Endothelial cell of hepatic sinusoid (primary cell): ENCODE results near the gene NECAP2.
"Not testable (repeated sequence)": the region's sequence is repeated elsewhere in the genome, so short reads cannot be mapped to it uniquely, and the experiment has no call there.

Experiments used
- in situ Hi-C: cut with HindIII; loops from 2 replicates; pipeline ENCODE4 v1.10.0; 2017; ENCODE audit warnings: low sequenced_read_pairs

The NECAP2 gene

DNA sequence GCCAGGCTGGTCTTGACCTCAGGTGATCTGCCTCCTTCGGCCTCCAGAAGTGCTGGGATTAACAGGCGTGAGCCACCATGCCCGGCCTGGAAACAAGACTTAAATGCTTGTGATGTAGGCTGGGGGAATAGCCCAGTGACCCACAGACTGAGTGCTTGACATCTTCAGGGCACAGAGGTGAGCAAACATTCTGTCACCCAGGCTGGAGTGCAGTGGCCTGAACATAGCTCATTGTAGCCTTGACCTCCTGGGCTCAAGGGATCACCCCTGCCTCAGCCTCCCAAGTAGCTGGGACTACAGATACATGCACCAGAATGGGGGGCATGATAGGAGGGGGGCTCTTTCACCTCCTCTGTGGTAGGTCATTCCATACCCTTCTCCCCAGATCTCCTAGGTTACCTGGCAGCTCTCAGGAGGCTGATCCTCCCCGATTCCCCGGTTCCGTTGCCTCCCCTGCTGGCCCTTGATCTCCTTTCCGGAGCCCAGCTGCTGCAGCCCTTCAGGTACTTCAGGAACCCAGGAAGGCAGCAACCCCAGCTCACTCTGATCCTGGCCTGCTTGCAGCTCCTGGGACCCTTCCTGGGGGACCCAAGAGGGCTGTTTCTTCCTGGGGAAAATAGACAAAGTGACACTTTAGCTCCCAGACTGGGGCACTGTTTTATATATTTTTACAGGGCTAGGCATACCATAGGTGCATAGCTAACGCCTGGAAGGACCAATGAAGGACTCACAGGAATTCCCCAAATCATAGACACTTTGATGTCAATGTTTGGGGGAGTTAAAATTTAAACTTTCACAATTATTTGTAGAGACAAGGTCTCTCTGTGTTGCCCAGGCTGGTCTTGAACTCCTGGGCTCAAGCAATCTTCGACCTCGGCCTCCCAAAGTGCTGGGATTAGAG, 15.1 kb upstream of the NECAP2 start:
- in situ Hi-C loops: no loop called here

DNA sequence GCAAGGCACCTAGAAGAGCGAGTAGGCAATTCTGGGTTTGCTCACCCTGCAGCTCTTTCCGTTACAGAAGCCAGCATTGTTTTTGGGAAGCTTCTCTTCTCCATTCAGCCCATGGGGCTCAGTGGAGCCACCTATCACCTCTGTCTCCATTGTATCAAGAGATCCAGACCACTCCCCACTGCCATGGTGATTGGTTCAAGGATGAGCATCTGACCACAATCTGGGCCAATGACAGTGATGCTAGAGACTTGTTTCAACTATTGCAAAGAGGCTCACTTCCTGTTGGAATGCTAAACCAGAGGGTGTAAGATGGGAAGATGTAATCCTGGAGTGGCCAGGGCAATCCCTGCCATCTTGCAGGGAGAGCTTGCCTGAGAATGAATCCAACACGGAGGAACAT, 9.9 kb upstream of the NECAP2 start:
- in situ Hi-C loops: loop anchor here (5.0 kb wide), 1 partner anchor 38 kb away; no protein-coding TSS in a partner anchor

DNA sequence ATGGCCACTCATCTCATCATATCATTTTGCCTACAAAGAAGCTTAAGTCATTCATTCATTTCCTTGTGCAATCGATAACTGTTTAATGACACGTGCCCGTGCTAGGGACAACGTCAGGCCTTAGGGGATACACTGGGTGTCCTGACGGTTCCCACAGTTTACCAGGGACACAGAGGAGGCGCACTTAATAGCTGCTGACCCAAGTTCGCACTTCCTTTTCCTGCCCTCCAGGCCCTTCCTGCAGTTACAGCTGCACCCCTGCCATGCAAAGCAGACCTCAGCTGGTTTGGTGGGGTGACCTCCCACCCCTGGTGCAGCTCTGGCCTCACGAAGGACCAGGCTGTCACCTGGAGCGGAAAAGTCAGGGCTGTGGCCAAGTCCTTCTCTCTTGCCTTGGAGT, 7.5 kb upstream of the NECAP2 start:
- in situ Hi-C loops: loop anchor here (5.0 kb wide), 1 partner anchor 41 kb away; no protein-coding TSS in a partner anchor

DNA sequence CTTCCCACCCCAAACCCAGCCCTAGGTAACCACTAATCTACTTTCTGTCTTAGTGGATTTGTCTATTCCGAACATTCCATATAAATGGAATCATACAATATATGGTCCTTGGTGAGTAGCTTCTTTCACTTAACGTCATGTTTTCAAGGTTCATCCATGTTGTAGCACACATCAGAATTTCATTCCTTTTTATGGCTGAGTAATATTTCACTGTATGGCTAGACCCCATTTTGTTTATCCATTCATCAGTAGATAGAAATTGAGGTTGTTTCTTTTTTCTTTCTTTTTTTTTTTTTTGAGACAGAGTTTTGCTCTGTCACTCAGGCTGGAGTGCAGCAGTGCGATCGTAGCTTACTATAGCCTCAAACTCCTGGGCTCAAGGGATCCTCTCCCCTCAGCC, 6.5 kb upstream of the NECAP2 start:
- in situ Hi-C loops: loop anchor here (5.0 kb wide), 1 partner anchor 42 kb away; no protein-coding TSS in a partner anchor

DNA sequence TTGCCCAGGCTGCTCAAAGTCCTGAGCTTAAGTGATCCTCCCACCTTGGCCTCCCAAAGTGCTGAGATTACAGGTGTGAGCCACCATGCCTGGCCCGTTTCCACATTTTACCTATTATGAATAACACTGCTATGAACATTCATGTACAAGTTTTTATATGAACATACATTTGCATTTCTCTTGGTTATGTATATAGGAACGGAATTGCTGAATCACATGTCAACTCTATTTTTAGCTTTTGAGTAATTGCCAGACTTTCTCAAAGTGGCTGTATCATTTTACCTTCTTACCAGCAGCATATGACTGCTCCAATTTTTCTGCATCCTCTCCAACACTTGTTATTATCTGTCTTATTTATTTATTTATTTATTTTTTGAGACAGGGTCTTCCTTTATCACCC, 6.0 kb upstream of the NECAP2 start:
- in situ Hi-C loops: loop anchor here (5.0 kb wide), 1 partner anchor 42 kb away; no protein-coding TSS in a partner anchor

DNA sequence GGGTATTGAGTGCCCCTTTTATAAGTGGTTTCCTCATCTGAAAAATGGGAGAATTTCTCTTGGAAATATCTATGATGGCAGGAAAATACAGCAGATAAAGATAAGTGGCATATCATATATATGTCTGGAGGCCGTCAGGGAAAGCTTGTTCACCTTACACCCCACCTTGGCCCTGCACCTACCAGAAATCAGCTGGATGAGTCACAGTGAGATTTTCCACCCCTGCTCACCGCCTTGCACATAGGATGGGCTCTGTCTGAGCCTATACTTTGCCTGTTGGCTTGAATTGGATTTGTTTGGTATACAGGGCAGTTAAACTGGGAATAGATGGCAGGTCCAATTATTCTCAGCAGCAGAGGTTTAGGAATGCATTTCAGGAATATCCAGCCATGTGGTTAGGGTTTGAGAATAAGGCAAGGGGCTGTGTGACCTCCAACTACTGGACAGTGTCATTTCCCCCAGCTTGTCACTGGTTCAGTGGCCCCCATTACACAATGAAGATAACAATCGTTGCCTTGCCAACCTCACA, 3.5 kb upstream of the NECAP2 start, which contains the start of gene SPATA21:
SPATA21 (minus strand) TSS at position 479 of the 529 bp plus-strand sequence. CDS start 6,053 bp downstream, outside the sequence.
- in situ Hi-C loops: no loop called here

DNA sequence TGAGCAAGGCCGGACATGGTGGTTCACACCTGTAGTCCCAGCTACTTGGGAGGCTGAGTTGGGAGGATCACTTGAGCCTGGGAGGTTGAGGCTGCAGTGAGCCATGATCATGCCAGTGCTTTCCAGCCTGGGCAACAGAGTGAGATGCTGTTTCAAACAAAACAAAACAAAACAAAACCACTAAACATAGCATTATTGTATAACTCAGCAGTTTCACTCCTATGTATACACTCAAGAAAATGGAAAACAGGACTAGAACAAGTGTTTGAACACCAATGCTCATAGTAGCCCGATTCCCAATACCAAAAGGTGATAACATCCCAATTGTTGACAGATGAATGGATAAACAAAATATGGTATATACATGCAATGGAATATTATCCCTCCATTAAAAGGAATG, 2.0 kb upstream of the NECAP2 start:
- in situ Hi-C loops: no loop called here

DNA sequence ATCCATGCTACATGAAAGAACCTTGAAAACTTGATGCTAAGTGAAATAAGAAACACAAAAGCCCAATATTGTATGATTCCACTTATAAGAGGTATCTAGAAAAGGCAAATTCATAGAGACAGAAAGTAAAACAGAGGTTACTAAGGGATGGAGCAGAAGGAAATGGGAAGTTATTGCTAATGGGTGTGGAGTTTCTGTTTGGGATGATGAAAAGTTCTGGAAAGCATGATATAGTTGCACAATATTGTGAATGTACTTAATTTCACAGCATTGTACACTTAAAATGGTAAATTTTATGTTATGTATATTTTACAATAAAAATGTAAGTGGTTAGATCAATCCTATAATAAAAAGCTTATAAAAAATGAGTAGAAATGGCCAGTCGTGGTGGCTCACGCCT, 1.6 kb upstream of the NECAP2 start:
- in situ Hi-C loops: no loop called here

DNA sequence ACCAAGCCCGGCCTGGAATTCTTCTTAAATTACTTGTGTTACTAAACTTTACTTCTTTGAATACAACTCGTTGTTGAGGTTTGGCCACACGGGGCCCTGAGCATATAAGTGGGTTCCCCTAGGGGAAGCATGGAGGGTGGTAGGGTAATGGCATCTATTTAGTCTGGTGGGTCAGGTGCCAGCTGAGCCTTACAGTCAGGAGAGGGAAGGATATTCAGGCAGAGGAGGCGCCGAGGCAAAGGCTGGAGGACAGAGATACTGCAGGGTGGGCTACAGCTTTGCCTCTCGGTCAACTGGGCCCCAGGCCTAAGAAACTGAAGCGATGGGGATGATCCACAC, 424 bp upstream of the NECAP2 start:
- in situ Hi-C loops: no loop called here

DNA sequence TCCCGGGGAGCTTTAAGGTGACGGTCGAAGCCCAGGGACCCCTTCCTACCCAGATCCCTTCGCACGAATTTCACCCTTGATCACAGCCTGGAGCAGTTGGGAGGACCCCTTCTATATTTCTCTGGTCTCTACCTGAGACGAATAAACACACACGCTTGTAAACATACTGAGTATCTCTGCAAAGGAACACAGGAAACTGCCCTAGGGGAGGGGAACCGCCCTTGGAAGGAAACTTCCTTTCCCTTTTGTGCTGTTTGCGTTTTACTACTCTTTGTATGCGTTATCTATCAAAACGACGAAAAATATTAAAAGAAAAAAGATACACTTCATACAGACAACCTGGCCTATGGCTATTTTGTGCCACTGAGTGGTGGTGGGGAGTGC, 750 bp downstream of the NECAP2 start:
- in situ Hi-C loops: no loop called here

DNA sequence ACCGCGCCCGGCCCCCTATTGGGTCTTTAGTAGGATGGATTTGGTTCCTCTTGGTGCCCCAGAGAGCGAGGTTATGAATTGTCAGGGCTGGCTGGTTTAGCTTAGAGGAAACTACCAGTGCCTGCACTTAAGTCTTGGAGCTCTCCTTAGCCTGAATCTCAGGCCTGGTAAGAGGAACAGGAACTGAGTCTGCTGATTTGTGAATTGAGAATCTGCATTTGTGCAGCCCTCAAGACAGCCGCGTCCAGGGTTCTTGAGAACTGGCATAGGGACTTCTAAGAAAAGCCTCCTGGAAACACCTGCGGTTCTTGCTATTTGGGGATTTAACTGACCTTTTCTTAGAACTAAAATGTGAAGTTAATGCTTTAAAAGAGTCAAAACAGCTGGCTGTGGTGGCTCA, 1.7 kb downstream of the NECAP2 start:
- in situ Hi-C loops: no loop called here

DNA sequence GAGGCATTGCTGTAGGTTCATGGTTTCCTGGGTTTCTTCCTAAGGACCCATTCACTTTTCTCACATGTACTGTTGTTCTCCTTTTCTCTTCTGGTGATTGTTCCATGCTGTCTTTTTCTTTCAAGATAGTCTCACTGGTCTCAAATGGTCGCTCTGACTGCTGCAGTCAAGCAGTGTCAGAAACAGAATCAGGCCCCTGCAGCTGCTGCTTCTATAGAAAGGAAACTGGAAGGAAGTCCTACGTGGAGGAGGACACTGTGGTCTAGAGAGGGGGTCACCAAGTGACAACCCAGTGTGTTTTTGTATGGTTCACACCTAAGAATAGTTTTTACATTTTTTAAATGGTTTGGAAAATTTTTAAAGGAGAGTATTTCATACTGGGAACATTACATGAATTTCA, 2.4 kb downstream of the NECAP2 start:
- in situ Hi-C loops: no loop called here

DNA sequence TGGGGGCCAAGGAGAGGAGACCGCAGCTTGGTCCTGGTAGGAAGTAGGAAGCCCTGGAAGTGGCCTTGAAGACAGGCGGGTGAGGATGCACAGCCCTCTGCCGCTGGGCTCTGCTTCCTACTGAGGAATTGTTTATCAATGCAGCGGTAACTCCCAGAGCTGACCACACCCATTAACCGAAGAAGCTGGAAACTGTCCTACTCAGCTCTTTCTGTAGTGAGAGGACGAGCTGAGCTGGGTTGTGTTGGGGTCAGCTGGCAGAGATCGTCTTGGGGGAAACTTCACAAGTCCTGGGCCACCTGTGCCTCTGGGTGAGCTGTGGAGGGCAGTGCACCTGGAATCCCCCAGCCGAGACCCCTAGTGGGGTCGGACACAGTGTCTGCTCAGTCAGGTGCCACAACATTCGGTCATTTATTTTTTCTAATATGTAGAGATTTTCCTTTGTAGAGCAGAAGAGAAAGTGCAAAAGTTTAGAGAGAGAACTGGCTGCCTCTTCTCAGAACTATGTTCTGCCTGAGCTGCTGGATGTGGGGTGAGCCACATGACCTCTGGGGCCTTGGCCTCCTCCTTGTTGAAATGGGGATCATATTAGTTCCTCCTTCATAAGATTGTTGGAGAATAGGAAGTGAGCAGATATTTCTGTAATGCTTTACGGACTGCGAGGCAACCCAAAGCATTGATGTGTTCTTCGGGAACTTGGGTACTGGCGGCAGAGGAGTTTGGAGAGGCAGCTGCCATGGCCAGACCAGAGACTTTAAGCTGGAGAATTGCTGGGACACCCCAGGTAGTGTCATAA, 3.6 kb downstream of the NECAP2 start:
- in situ Hi-C loops: no loop called here

DNA sequence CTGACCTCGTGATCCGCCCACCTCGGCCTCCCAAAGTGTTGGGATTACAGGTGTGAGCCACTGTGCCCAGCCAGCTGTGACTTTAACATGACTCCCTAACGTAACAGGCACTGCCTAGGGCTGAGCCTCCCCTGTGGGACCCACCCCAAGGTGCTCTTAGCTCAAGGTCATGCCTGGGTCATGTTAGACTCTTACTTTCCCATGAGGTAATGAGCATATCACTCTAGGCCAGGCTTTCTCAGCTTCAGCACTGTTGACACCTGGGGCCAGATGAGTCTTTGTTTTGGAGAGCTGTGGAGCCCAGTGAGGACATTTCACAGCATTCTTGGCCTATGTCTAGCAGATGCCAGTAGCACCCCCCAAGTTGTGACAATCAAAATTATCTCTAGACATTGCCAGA, 4.5 kb downstream of the NECAP2 start:
- in situ Hi-C loops: no loop called here

DNA sequence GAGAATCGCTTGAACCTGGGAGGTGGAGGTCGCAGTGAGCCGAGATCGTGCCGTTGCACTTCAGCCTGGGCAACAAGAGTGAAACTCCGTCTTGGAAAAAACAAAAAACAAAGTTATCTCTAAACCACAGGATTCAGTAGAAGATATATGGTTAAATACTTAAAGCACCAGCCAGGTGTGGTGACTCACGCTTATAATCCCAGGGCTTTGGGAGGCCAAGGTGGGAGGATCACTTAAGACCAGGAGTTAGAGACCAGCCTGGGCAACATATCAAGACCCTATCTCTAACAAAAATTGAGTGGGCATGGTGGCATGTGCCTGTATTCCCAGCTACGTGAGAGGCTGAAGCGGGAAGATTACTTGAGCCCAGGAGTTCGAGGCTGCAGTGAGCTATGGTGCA, 5.6 kb downstream of the NECAP2 start:
- in situ Hi-C loops: no loop called here

DNA sequence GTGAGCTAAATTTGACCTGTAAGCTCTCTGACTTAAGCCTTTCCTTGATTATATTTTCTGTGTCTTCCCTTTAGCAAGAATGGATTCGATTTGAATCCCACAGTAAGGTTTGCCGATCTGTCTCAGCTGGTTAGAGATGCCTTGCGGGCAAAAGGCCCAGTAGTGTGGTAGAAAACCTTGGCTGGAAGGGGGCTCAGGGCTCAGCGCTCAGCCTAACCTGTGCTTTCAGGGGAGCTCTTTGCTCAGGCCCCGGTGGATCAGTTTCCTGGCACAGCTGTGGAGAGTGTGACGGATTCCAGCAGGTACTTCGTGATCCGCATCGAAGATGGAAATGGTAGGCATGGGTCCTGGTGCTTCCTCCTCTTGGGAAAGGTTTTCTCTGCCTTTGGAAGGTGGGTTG, 7.1 kb downstream of the NECAP2 start:
- in situ Hi-C loops: no loop called here

DNA sequence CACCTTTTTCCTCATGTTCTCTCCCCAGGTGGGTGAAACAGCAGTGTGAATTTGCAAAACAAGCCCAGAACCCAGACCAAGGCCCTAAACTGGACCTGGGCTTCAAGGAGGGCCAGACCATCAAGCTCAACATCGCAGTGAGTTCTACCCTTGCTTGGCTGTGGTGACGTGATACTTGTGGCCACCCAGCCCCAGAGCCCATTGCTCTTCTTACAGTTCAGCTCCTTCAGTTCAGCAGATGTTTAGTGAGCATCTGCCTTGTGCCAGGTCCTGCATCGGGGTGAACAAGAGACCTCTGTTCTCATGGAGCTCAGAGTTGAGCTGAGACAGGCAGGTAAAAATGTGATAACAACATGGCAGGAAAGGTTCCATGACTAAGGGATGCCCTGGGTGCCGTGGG, 8.5 kb downstream of the NECAP2 start:
- in situ Hi-C loops: no loop called here

DNA sequence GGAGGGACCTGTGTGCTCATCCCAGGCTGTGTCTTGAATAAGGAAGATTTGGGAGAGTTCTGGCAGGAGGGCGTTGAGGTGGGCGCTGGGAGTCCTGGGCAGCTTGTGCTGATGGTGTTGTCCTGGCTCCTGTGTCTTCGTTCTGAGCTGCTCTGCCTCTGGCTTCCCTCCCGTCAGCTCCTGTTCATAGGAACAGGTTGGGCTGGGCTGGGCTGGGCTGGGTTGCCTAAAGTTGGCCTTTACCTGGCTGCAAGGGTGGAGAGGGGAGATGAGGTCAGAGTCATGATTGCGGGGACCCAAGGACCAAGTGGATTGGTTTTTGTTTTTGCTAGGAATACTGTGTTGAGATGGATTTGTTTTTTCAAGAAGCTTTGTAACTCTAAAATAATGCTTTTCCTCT, 9.1 kb downstream of the NECAP2 start:
- in situ Hi-C loops: no loop called here

DNA sequence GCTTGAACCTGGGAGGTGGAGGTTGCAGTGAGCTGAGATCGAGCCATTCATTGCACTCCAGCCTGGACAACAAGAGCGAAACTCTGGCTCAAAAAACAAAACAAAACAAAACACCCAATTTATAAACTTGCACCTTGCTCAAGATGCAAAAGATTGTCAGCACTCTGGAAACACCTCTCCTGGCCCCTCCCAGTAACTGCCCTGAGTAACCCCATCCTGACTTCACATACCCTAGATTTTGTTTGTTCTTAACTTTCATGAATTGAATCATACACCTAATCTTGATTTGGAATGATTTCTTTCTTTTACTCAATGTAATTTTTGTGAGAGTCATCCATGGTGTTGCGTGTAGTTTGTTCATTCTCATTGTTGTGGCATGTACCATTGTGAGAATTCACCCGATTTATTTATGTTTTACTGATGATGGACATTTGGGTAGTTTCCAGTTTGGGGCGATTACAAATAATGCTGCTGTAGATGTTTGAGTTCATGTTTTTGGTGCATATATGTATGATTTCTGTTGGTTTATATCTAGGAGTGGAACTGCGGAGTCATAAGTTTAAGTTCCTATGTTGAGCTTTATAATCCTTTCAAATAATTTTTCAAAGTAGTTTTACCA, 10.4 kb downstream of the NECAP2 start:
- in situ Hi-C loops: no loop called here

DNA sequence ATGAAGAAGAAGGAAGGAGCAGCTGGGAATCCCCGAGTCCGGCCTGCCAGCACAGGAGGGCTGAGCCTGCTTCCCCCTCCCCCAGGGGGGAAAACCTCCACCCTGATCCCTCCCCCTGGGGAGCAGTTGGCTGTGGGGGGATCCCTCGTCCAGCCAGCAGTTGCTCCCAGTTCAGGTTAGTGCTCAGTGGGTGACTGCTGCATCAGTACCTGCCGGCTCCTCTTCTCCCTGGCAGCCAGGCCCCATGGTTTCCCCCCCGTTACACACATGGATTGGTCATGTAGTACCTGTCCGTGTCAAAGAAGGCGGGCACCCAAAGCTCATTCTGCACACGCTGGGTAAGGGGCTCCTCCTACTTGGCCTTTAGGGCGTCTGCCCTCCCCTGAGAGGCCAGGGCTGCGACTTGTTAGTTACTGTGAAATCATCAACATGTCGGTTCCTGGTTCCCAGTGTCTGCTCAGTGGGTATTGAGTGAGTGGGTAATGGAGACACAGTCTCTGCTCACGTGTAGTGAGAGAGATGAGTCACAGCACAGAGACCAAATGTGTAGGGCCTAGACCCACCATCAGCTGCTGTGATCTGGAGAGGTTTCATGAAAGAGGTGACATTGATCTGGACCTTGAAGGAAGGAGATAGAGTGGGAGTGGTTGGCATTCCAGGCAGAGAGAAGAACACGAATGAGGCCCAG, 11.5 kb downstream of the NECAP2 start:
- in situ Hi-C loops: no loop called here

DNA sequence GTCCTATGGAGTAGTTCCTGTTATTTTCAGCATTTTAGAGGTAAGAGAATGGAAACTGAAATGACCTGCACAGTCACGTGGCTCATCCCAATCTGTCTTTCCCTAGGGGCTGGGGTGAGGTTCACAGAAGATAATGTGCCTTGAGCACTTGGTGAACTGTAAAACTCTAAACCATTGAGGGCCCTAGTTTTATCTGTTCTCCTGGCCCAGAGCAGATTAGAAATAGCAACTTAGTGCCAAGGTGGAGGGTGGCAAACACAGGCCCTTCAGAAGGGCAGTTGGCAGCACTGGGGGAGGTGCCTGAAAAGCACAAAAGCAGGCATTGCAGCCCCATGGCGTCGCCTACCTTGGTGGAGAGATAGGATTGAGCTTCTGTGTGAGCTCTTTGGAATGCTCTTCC, 14.4 kb downstream of the NECAP2 start:
- in situ Hi-C loops: not testable (repeated sequence)
